NCI-H345 (cell line): ENCODE results near the gene EMP2.
"Not testable (repeated sequence)": the region's sequence is repeated elsewhere in the genome, so short reads cannot be mapped to it uniquely, and the experiment has no call there.

ENCODE experiments used
- DNase-seq: peaks from one replicate; lab custom pipeline; 2025; lab: John Stamatoyannopoulos, UW

Gene EMP2, protein sequence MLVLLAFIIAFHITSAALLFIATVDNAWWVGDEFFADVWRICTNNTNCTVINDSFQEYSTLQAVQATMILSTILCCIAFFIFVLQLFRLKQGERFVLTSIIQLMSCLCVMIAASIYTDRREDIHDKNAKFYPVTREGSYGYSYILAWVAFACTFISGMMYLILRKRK

DNA sequence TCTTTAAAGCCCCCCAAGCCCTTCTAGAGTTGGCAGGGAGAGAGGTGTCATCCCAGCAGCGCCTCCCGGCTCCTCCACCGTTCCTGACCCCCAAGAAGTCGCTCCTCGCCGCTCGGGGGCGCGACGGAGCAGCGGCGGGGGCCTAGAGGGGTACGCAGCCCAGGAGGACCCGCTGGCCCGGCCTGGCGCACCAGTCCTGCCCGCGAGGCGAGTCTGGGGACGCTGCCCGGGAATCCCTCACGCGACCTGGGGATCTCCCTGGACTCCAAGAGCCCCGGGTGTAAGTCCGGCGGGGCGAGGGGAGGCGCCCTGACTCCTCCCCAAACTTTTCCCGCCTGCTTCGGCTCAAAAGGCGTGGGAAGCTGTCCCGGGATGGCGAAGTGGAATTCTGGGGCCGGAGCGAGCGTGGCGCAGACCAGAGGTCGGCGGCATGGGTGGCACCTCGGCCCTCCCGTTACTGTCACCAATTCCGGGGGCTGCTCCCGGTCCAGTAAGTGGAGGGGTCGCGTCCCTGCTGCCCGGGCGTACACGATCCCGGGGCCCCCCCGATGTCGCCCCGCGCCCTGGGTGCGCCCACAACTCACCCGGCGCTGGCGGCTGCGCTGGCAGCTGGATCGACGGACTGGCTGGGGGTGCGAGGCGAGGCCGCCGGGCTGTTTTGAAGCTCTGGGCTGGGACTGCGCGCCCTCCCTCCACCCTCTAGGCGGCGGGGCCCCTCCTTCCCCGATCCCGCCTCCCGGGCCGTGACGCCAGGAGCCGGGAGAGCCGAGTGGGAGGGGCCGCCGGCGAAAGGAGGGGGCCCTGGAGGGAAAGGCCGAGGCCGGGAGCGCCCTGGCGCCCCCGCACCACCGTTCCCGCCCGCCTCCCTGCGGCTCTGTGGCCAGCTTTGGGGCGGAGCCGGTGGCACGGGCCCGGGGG is at the start of gene EMP2:
TSS of gene EMP2 (minus strand) at position 634 of the 918 bp plus-strand sequence. CDS start 32,981 bp downstream, outside the sequence.
- peak; percentile 87 for DNase-seq

DNA sequence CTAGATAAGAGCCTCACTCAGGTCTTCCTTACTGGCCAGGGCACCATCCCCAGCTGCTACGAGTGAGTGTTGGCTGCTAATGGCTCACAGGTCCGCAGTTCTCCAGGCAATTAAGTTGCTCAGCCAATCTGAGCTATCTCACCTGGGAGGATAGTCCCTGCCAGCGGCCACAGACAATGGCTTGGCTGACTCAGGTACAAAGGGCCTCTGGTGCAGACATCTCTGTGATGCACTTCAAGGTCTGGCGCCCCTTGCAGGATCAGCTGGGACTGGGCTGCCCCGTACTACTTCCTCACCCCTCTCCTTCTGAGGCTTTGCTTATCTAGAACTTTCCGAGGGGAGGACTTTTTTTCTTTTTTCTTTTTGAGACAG is 49.2 kb upstream of the EMP2 start:
- DNase-seq = no peak

DNA sequence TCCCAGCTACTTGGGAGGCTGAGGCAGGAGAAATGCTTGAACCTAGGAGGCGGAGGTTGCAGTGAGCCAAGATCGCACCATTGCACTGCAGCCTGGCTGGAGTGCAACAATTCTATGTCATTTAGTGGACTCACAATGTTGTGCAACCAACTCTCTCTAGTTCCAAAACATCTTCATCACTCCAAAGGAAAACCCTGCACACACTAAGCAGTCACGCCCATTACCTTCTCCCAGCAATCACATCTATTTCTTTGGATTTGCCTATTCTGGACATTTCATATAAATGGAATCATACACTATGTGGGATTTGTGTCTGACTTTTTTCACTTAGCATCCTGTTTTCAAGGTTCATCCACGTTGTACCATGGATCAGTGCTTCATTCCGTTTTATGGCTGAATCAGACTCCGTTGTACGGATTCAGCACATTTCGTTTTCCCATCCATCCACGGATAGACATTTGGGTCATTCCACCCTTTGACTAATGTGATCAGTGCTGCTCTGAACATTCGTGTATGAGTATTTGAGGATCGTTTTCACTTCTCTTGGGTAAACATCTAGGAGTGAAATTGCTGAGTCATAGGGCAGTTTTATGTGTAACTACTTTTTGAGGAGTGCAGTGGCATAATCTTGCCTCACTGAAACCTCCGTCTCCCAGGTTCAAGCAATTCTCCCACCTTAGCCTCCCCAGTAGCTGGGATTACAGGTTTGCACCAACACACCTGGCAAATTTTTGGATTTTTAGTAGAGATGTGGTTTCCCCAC is 45.4 kb upstream of the EMP2 start:
- no peak for DNase-seq

DNA sequence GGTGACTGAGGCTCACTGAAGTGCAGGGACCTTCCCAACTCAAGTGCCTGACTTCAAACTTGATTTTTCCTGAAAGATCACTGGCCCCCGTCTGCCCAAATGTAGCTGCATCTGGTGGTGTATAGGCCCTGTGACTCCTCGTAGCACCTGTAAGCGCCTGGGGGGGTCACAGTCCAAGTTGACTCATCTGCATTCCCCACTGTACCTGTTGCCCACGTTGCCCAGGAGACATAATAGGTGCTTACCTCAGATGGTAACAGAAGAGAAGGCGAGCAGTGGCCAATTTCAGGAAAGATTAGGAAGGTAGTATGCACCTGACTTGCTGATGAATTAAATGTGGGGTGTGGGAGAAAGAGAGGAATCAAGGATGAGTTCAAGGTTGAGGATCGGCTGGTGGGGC is 44.1 kb upstream of the EMP2 start:
- DNase-seq = no peak

DNA sequence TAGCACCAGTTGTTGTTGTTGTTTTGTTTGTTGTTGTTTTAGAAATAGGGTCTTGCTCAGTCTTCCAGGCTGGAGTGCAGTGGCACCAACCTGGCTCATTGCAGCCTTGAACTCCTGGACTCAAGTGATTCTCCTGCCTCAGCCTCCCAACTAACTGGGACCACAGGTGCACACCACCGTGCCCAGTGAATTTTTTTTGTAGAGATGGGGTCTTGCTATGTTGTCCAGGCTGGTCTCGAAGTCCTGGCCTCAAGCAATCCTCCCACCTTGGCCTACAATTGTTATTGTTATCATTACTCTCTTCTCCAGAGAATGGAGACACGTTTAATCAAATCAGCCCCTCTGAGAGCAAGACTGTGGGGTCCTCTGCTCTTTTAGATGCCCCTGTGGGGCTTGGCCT is 42.7 kb upstream of the EMP2 start:
- DNase-seq = no peak

DNA sequence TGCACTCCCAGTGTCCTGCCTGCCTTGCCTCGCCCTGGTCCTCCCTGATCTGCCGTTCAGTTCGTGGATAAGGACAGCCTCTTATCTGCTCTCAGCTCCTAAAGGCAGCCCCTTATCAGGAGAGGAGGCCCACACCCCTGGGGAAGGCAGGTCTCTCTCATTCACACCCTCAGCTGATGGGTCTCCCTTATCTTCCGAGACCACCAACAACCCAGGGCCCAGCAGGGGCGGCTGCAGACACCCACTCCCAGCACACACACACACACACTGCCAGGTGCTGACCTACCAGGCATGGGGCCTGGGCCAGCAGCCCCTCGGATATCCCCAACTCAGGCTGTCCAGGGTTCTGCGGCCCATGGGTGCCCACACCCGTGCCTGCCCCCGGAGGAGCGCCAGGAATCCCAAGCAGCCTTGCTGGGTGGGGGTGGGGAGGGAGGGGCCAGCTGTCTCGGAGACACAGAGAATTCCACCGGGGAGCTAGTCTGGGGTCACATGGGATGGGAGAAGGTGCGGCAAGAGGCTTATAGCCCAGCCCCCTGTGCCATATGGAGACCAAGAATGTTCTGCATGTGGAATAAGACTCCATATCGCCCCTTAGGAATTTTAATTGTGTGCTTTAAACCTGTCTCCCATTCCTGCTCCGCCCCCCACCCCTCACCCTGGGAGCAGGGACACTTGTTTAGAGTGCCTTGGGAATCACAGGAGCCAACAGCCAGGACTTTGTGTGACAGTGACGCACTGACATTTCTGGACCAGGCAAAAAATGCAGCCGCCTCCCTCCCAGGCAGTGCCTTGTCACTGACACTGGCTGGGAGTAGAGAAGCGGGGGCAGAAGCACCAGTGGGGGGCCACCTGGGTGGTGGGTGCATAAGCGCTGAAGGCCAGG is 41.9 kb upstream of the EMP2 start:
- DNase-seq = no peak

DNA sequence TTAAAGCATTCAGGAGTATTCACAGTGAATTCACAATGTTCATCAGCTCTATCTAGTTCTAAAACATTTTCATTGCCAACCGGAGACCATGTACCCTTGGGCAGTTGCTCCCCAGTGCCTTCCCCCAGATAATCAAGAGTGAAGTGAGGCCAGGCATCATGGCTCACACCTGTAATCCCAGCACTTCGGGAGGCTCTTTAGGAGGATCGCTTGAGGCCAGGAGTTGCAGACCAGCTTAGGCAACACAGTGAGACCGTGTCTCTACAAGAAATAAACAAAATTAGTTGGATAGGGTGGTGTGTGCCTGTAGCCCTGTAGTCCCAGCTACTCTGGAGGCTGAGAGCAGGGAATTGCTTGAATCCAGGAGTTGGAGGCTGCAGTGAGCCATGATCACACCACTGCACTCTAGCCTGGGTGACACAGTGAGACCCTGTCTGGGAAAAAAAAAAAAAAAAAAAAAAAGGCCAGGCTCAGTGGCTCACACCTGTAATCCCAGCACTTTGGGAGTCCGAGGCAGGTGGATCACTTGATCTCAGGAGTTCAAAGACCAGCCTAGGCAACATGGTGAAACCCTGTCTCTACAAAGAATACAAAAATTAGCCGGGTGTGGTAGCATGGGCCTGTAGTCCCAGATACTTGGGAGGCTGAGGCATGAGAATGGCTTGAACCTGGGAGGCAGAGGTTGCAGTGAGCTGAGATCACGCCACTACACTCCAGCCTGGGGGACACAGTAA is 41.0 kb upstream of the EMP2 start:
- DNase-seq = not testable (repeated sequence)

DNA sequence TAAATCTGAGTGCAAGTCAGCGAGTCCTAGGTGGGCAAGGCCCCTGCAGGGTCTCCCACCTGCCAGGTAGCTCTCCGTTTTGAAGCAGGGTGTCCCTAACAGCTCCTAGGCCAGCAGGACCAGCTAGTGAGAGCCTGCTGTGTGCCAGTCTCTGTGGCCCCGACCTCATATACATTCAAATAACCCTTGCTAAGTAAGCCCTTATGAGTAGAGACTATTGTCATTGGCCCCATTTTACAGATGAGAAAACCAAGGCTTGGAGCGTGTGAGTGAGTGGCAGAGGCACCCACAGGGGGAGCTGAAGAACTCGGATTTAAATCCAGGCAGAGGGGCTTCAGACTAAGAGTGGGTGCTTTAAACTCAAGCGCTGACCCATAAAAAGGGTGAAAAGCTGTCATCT is 39.7 kb upstream of the EMP2 start:
- DNase-seq = no peak

DNA sequence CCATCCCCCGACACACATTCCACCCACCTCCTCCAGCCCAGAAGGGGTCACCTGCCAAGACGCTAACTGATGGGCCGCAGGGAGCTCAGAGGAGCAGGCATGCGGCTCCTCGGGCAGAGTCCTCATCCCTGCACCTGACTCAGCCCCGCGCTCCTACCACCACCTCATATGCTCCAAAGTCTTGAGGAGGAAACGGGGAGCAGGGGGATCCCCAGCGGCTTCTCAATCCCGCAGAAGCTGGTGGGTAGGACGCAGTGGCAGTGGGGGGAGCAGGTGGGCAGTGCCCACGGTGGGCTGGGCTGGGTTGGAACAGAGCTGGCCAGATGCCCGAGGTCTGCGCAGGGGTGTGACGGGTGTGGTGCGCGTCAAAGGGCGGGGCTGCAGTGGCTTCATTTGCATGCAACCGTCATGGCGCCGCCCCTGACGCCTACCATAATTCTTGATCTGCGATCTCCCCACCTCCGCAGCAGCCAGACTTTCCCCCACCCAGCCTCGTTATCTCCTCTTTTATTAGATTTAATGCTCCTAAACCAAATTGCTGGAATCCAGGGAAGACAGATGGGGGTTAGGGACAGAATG is 39.0 kb upstream of the EMP2 start:
- DNase-seq = no peak

DNA sequence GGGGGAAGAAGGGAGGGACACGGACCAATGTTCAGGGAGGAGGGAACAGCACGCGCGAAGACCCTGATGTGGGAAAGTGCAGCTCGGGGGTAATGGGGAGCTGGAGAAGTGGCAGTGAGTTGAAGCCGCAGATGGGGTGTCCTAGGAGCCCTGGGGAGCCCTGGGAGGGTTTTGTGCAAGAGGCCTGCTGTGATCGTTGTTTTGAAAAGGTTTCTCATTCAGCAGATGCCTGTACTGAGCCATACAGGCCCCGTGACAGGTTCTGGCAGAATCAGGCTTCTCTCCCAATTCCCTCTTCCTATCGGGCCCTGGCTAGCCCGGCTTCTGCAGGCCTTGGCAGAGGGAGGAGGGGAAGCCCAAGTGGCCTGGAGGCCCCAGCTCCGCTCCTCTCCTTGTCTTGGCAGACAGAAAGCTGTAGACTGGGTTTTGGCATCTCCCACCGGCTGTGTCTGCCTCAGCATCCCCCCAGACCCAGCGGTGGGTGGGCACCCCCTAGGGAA is 38.4 kb upstream of the EMP2 start:
- DNase-seq = no peak

DNA sequence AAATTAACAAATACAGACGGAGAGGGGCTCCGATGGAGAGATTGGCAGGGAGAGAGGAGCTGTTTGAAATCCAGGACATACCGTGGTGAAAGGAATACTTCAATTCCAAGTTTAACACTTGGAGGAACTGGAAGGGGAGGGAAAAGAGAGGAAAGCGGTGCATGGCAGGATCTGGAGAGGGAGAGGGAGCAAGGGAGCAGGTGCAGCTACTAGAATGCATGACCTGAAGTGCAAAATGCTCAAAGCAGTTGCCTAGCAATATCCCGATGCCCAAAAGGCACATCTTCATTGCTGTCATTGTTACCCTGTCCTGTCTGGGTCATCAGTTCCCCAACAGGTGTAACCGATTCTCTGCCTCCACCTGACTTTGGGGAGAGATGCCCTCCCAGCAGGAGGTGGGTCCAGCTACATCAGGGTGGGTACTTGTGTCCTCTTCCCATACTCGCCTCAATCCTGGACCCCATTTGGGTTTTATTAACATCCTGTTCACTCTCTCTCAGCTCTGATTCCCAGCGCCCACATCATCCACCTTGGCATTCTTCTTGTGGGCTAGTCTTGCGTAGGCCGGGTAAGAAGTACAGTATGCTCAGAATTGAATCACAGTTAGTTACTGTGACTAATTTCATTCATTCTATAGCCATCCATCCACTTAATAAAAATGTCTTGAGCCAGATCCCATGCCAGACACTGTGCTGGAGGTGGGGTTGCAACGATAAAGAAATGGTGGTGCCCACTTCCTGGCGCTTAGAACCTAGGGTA is 37.4 kb upstream of the EMP2 start:
- DNase-seq = peak; percentile 45

DNA sequence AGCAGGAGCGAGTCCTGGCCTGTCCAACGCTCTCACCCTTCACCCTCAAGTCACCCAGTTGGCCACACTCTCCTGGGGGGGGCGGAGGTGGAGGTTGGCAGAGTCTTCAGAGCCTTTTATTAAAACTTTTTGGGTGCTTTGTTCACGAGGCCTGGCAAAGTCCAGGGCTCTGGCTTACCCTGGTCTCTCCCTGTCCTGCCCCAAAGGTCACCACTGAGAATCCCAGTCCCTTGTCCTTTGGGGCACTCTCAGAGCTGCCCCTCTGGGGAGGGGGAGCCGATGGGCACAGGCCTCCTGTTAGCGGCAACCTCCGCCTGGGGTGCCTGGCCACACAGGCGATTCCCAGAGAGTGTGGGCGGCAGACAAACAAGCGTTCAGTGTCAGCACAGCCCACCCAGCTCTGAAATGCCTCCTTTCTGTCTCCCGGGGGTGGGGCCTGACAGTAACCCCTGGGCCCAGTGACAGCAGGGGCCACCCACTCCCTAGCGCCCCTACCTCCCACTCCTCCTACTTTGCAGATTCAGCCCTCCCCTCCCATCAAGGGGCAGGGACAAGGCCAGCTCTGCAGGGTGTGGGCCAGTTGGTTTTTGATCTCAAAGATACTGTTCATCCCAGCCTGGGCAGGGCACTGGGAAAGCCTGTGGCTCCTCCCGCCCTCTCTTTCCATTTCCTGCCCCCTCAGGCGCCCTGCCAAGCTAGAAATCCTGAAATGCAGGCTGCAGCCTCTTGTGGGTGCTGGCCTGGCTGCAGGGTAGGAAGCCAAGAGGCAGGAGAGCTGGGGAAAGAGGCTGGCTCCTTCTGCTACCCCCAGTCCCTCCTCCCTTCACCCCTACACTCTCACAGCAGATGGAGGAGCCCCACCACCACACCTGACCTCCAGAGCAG is 36.6 kb upstream of the EMP2 start:
- DNase-seq = peak; percentile 63

DNA sequence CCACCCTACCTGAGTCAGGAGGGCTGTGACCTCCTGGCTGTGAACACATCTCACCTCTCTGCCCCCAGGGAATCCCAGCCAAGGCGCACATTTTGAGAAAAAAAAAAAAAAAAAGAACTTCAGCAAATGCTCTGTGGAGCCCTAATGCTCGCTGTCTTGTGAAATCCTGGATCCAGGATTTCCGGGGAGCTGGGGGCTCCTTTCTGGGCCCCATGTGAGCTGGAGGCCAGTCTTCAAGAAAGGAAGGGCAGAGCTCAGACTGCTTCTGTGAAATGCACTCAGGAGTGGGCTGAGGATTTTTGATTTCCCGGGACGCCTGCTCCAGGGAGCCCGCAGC is 36.0 kb upstream of the EMP2 start:
- no peak for DNase-seq

DNA sequence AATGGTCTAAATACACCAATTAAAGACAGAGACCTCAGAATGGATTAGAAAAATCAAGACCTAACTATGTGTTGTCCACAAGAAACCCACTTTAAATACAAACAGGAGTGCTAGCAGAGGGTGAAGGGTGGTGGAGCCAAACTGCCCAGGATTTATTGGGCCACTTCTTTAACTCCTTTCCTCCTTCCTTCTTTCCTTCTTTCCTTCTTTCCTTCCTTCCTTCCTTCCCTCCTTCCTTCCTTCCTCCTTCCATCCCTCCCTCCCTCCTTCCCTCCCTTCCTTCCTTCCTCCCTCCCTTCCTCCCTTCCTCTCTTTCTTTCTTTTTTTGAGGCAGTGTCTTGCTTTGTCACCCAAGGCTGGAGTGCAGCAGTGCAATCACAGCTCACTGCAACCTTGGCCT is 34.3 kb upstream of the EMP2 start:
- DNase-seq = no peak

DNA sequence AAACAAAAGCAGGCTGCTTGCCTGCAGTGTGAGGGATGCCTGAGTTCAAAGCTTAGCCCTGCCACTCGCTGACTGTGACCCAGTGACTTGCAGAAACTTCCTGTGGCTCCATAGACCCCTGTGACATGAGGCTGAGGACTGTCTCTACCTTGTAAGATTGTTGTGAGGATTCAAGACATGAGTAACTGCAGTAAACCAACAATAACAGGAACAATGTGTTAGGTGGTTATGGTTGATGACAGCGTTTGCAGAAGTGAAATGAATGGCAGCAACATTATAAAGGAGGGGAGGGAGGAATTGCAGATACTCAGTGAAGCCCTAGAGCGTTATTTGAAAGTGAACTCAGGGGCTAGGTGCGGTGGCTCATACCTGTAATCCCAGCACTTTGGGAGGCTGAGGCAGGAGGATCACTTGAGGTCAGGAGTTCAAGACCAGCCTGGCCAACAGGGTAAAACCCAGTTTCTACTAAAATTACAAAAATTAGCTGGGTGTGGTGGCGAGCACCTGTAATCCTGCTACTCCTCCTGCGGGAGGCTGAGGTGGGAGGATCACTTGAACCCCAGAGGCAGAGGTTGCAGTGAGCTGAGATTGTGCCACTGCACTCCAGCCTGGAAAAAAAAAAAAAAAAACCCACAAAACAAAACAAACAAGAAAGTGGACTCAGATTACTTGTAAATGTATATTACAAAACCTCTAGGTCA is 33.5 kb upstream of the EMP2 start:
- DNase-seq = no peak

DNA sequence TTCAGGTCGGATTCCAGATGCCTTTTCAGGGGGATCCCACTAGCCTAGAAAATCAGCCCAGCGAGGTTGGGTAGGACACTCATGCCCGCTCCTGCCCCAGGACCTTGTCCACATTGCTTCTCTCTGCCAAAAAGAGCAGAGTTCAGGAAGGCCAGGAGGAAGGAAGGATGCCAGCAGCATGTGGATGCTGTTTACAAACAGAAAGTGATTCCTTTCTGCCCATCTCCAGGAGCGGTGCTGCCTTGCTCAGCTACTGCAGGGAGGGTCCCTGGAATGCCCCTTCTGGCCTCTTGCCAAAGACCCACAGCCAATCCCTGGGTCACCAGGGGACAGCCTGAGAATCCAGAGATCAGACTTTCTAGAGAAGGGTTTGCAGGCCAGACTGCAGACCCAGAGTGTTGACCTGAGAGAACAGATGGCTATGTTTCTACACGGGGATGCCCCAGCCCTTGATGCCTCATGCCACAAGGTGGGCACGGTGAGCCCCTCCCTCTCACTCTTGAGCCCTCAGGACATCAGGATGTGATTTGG is 32.3 kb upstream of the EMP2 start:
- DNase-seq = no peak

DNA sequence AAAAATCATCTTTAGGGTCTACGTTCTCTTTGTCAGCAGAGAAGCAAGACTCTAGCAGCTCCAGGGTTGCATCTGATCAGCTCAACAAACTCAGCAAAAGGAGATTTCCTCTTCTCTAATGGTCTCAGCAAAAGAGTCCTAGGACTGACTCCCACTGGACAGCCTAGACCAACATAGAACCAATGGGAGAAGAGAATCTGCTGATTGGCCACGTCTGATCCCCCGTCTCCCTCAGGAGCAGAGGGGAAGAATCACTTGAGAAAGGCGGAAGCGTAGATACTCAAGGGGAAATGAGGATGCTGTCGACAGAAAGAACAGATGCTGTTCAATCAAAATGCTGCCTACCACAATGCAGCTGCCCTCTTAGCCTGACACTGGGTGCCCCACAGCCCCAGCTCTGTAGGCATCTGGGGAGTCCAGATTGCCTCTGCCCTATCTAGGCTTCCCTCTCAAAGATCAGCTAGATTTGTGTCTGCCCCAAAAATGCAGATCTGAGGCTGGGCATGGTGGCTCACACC is 31.5 kb upstream of the EMP2 start:
- no peak for DNase-seq
